Thoracic aorta (tissue), 2 donors: ENCODE results near the gene DTD1. TPM values are rescaled to one million over a fixed set of nuclear protein-coding genes. Genes with fewer than 3 reads are reported as not detected.

Experiments
- ATAC-seq: fragments of 150-250 bp; one replicate; pipeline ENCODE4 v1.8.0; 2017; ENCODE audit warnings: low read depth; ENCODE audit not compliant: insufficient number of reproducible peaks, low FRiP score
- DNase-seq: peaks from one replicate; pipeline ENCODE4 v3.0.0-alpha.2; 2020; ENCODE audit warnings: low spot score
- H3K27ac ChIP-seq, 2 donors: fragments of 200-600 bp; sonication (generic); 1 replicate in 1 of 2; 2 replicates in 1 of 2; pipeline ENCODE4 v1.5.1; 2016; ENCODE audit warnings: mild to moderate bottlenecking in 2 of 2, moderate library complexity in 2 of 2
- H3K27me3 ChIP-seq: fragments of 200-600 bp; sonication (generic); replicated peaks from 2 replicates; pipeline ENCODE4 v1.6.0; 2016; ENCODE audit warnings: mild to moderate bottlenecking; ENCODE audit not compliant: insufficient read depth
- H3K36me3 ChIP-seq: fragments of 200-600 bp; sonication (generic); one replicate; pipeline ENCODE4 v1.5.1; 2016
- H3K4me1 ChIP-seq, 2 donors: fragments of 200-600 bp; sonication (generic); 1 replicate in 1 of 2; 2 replicates in 1 of 2; pipeline versions ENCODE4 v1.5.1 to v1.6.0; 2016; ENCODE audit warnings: low read depth in 2 of 2, mild to moderate bottlenecking in 1 of 2; ENCODE audit not compliant: control insufficient read depth in 1 of 2
- H3K4me3 ChIP-seq: fragments of 200-600 bp; sonication (generic); 2 replicates; pipeline ENCODE4 v1.5.1; 2016; ENCODE audit warnings: mild to moderate bottlenecking
- H3K9me3 ChIP-seq: fragments of 200-600 bp; sonication (generic); 2 replicates; pipeline ENCODE4 v1.5.1; 2016
- CTCF ChIP-seq: fragments of 200-600 bp; sonication (generic); IDR thresholded peaks from one replicate; pipeline ENCODE4 v1.5.1; 2019; ENCODE audit warnings: antibody characterized with exemption
- total RNA-seq, 2 donors: library from RNA; depleted of rRNA; stranded (reverse); fragments of >200 nt; gene quantifications; one replicate each; pipeline versions ENCODE4 v1.1.0 to v1.2.3, GENCODE V29; 2016

The DTD1 gene
- total RNA-seq, 2 donors from 2014 or later, result 29.6 to 36.9 TPM

- H3K4me1 ChIP-seq, result peaks cover 0 to 8% of the 10 kb centered on the region in 2 donors
- H3K27ac ChIP-seq, result no peak overlapping the region
- DNase-seq, result no peak
- no peaks in the 10 kb centered on the region for H3K27me3 ChIP-seq
- H3K9me3 ChIP-seq, result no peaks in the 10 kb centered on the region
- no peak overlapping the region for H3K4me3 ChIP-seq
- TF ChIP-seq CTCF, result no peak
- H3K36me3 ChIP-seq, result no peaks in the 10 kb centered on the region
- ATAC-seq, result no peak
Observed at GRCh38 chr20:18645196-18645745, 57.4 kb downstream of the DTD1 start.

GRCh38 chr20:18645851-18646250 is 58.0 kb downstream of the DTD1 start:
- peaks cover 0 to 8% of the 10 kb centered on the region in 2 donors for H3K4me1 ChIP-seq
- no peak for ATAC-seq
- no peak for TF ChIP-seq CTCF
- no peaks in the 10 kb centered on the region for H3K36me3 ChIP-seq
- DNase-seq, result no peak
- H3K27ac ChIP-seq, result no peak overlapping the region
- H3K9me3 ChIP-seq, result no peaks in the 10 kb centered on the region
- H3K27me3 ChIP-seq, result no peaks in the 10 kb centered on the region
- no peak overlapping the region for H3K4me3 ChIP-seq

- ATAC-seq, result no peak
- H3K27me3 ChIP-seq, result no peaks in the 10 kb centered on the region
Observed at GRCh38 chr20:18647777-18648176, 59.9 kb downstream of the DTD1 start.

GRCh38 chr20:18650224-18650623 is 62.4 kb downstream of the DTD1 start:
- no peaks in the 10 kb centered on the region for H3K27me3 ChIP-seq
- H3K4me1 ChIP-seq, result peaks cover 7 to 32% of the 10 kb centered on the region in 2 donors
- H3K9me3 ChIP-seq, result no peaks in the 10 kb centered on the region
- no peak for TF ChIP-seq CTCF
- H3K27ac ChIP-seq, result no peak overlapping the region
- no peak for ATAC-seq
- H3K36me3 ChIP-seq, result no peaks in the 10 kb centered on the region
- DNase-seq, result no peak
- no peak overlapping the region for H3K4me3 ChIP-seq

More at GRCh38 chr20:18647777-18648176, 59.9 kb downstream of the DTD1 start:
- Histone ChIP-seq H3K4me1 (peaks cover 5 to 26% of the 10 kb centered on the region in 2 donors), H3K27ac (no peak overlapping the region), H3K4me3 (no peak overlapping the region), H3K36me3 (no peaks in the 10 kb centered on the region), H3K9me3 (no peaks in the 10 kb centered on the region)
- TF ChIP-seq CTCF, result no peak
- DNase-seq, result no peak

- ATAC-seq (no peak), DNase-seq (no peak)
- TF ChIP-seq CTCF, result no peak
- Histone ChIP-seq H3K9me3 (no peaks in the 10 kb centered on the region), H3K27me3 (no peaks in the 10 kb centered on the region), H3K4me3 (no peak overlapping the region), H3K4me1 (peaks cover 7 to 23% of the 10 kb centered on the region in 2 donors), H3K27ac (no peak overlapping the region), H3K36me3 (no peaks in the 10 kb centered on the region)
Observed at GRCh38 chr20:18653736-18654447, 66.0 kb downstream of the DTD1 start.
